Activated CD4-positive, CD25-positive, alpha-beta regulatory T cell treated with anti-CD3 and anti-CD28 coated beads, Interleukin-2, amount 50 U/mL, for 24 hours (primary cell): ENCODE results near the gene GPR146.
"Not testable (repeated sequence)": the region's sequence is repeated elsewhere in the genome, so short reads cannot be mapped to it uniquely, and the experiment has no call there.

ENCODE experiments used
- ATAC-seq, 2 donors: fragments of 150-1000 bp; cut with Tn5 transposase; one replicate each; pipeline ENCODE4 v1.10.0; 2021; ENCODE audit warnings: mild to moderate bottlenecking in 1 of 2, moderate library complexity in 1 of 2

Gene GPR146

GRCh38 chr7:1059200-1060091 lies 15.1 kb downstream of the GPR146 start:
- ATAC-seq, result no peak

- no peak for ATAC-seq
These were observed 16.1 kb downstream of the GPR146 start for GRCh38 chr7:1060315-1061072.

- no peak for ATAC-seq
These were observed 16.8 kb downstream of the GPR146 start for GRCh38 chr7:1061180-1061579.

- no peak for ATAC-seq
These were observed 18.2 kb downstream of the GPR146 start for GRCh38 chr7:1062296-1063294.

- no peak for ATAC-seq
These were observed 19.0 kb downstream of the GPR146 start for GRCh38 chr7:1063361-1063760.

GRCh38 chr7:1064581-1064980 lies 20.2 kb downstream of the GPR146 start:
- no peak for ATAC-seq

- ATAC-seq, result no peak
These were observed 20.9 kb downstream of the GPR146 start for GRCh38 chr7:1065263-1065584.

- ATAC-seq, result peak; percentile 95 to 96
These were observed 21.4 kb downstream of the GPR146 start for GRCh38 chr7:1065585-1066241.

- ATAC-seq, result no peak
These were observed 21.9 kb downstream of the GPR146 start for GRCh38 chr7:1066242-1066588.

GRCh38 chr7:1068013-1068412 lies 23.7 kb downstream of the GPR146 start:
- ATAC-seq, result no peak

GRCh38 chr7:1068619-1069018 lies 24.3 kb downstream of the GPR146 start:
- no peak for ATAC-seq

GRCh38 chr7:1070544-1071011 lies 26.2 kb downstream of the GPR146 start:
- no peak for ATAC-seq

- ATAC-seq, result no peak
These were observed 27.4 kb downstream of the GPR146 start for GRCh38 chr7:1071731-1072254.

- ATAC-seq, result no peak
These were observed 29.0 kb downstream of the GPR146 start for GRCh38 chr7:1073142-1073977.

- ATAC-seq, result not testable (repeated sequence)
These were observed 29.7 kb downstream of the GPR146 start for GRCh38 chr7:1074018-1074417.

GRCh38 chr7:1074593-1075431 lies 30.5 kb downstream of the GPR146 start:
- ATAC-seq, result no peak

- no peak for ATAC-seq
These were observed 32.1 kb downstream of the GPR146 start for GRCh38 chr7:1076184-1077072.

- ATAC-seq, result no peak
These were observed 34.2 kb downstream of the GPR146 start for GRCh38 chr7:1078519-1078918.

- ATAC-seq, result no peak
These were observed 34.6 kb downstream of the GPR146 start for GRCh38 chr7:1078985-1079384.
